GM12875 (cell line): Measurements from ENCODE around the gene LIN7B.

Source experiments
- H3K4me3 ChIP-seq: one replicate; pipeline ENCODE4 v1.5.1; 2011; ENCODE audit warnings: low read depth, low read length, control low read depth
- CTCF ChIP-seq: IDR thresholded peaks from 2 replicates; pipeline ENCODE4 v1.5.1; 2011; ENCODE audit warnings: low read depth, mild to moderate bottlenecking, control low read depth, inconsistent platforms, low read length, moderate library complexity, borderline replicate concordance; ENCODE audit not compliant: insufficient read depth

Gene LIN7B

GRCh38 chr19:49085020-49085867, 28.9 kb upstream of the LIN7B start, which contains the start of gene SNRNP70:
SNRNP70 (plus strand) TSS chr19:49085451; CDS start chr19:49086415, 964 bp downstream.
- no peak for TF ChIP-seq CTCF
- peak within 1 kb of the TSS; percentile 100 for H3K4me3 ChIP-seq

GRCh38 chr19:49085868-49086232, 28.3 kb upstream of the LIN7B start:
- no peak for TF ChIP-seq CTCF
- H3K4me3 ChIP-seq = peak overlapping the region; percentile 100

GRCh38 chr19:49086296-49086695, 27.9 kb upstream of the LIN7B start:
- peak overlapping the region; percentile 100 for H3K4me3 ChIP-seq
- TF ChIP-seq CTCF = no peak

GRCh38 chr19:49091391-49092038, 22.7 kb upstream of the LIN7B start:
- no peak for TF ChIP-seq CTCF

GRCh38 chr19:49092686-49093085, 21.5 kb upstream of the LIN7B start:
- no peak overlapping the region for H3K4me3 ChIP-seq
- no peak for TF ChIP-seq CTCF

More at GRCh38 chr19:49091391-49092038, 22.7 kb upstream of the LIN7B start:
- no peak overlapping the region for H3K4me3 ChIP-seq

GRCh38 chr19:49094505-49095482, 19.4 kb upstream of the LIN7B start:
- no peak for TF ChIP-seq CTCF
- no peak overlapping the region for H3K4me3 ChIP-seq
